ENCODE measurements around the gene ACIN1.

- TF ChIP-seq CTCF (IDR thresholded peaks at IDR 0.05; ENCODE audit: low read length) (no peak), EZH2 (IDR thresholded peaks at IDR 0.05; ENCODE audit: borderline replicate concordance, low read length) (no peak)
Observed at GRCh38 chr14:23106747-23107045, 11.8 kb upstream of the ACIN1 start.

Measured in OCI-LY1 (cell line).